H54 (cell line): Measurements from ENCODE around the gene TRIM56.
A peak's percentile ranks its signal among the peaks of the same experiment; 100 is the strongest.
"Not testable (repeated sequence)": the region's sequence is repeated elsewhere in the genome, so short reads cannot be mapped to it uniquely, and the experiment has no call there.

Experiments used
- DNase-seq: peaks from one replicate; pipeline ENCODE4 v3.0.0; 2011; ENCODE audit warnings: low spot score, mixed read lengths; ENCODE audit not compliant: insufficient read length
- FAIRE-seq: peaks from 3 replicates; lab custom pipeline; 2011; peaks lifted over from hg19 to GRCh38; lab: Jason Lieb, UNC
- POLR2A ChIP-seq: IDR thresholded peaks from 2 replicates; pipeline ENCODE4 v1.6.1; 2011; ENCODE audit warnings: low read depth, mild to moderate bottlenecking, low read length

The TRIM56 gene

GRCh38 chr7:101126651-101127459, 41.6 kb downstream of the TRIM56 start, which contains the start of gene SERPINE1:
Gene SERPINE1 (plus strand): TSS chr7:101127104. CDS start chr7:101128394, 1,290 bp downstream.
- peak; percentile 79 for DNase-seq
- FAIRE-seq = no peak
- TF ChIP-seq POLR2A = peak; percentile 98

- DNase-seq (no peak), FAIRE-seq (no peak)
- 0 out of 2 replicates have a peak, but pooled peaks have one; percentile 22 for TF ChIP-seq POLR2A
Observed at GRCh38 chr7:101127460-101128039, 42.3 kb downstream of the TRIM56 start.

DNA sequence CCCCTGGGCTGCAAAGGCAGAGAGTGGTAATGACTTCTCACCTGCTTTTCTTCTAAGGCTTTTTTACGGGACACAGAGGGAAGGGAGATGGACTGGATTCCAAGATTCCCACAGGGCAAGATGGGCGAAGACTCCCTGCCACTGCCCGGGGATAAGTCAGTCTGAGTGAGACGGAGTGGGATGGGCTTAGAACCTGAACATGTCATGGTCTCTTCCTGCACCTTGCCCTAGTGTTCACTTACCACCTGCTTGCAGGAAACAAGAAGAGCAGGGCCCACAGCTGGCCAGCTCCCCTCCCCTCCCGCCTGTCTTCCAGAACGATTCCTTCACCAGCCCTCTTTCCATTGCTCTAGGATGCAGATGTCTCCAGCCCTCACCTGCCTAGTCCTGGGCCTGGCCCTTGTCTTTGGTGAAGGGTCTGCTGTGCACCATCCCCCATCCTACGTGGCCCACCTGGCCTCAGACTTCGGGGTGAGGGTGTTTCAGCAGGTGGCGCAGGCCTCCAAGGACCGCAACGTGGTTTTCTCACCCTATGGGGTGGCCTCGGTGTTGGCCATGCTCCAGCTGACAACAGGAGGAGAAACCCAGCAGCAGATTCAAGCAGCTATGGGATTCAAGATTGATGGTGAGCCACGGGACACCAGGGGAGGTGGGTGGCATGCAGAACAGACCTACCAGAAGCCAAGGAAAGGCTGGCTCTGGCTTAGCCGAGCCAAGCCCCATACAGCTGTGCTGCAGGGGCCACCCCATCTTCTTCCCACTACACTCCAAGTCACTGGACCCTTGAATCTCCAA, 43.0 kb downstream of the TRIM56 start:
- FAIRE-seq = no peak
- TF ChIP-seq POLR2A = no peak
- DNase-seq = no peak

- DNase-seq = no peak
- TF ChIP-seq POLR2A = no peak
- FAIRE-seq = no peak
Observed at GRCh38 chr7:101129603-101130117, 44.4 kb downstream of the TRIM56 start.

GRCh38 chr7:101132626-101133600, 47.6 kb downstream of the TRIM56 start:
- not testable (repeated sequence) for FAIRE-seq

GRCh38 chr7:101133621-101134398, 48.5 kb downstream of the TRIM56 start:
- 0 out of 2 replicates have a peak, but pooled peaks have one; percentile 10 for TF ChIP-seq POLR2A
- no peak for DNase-seq
- FAIRE-seq = no peak

More at GRCh38 chr7:101132626-101133600, 47.6 kb downstream of the TRIM56 start:
- DNase-seq = not testable (repeated sequence)

DNA sequence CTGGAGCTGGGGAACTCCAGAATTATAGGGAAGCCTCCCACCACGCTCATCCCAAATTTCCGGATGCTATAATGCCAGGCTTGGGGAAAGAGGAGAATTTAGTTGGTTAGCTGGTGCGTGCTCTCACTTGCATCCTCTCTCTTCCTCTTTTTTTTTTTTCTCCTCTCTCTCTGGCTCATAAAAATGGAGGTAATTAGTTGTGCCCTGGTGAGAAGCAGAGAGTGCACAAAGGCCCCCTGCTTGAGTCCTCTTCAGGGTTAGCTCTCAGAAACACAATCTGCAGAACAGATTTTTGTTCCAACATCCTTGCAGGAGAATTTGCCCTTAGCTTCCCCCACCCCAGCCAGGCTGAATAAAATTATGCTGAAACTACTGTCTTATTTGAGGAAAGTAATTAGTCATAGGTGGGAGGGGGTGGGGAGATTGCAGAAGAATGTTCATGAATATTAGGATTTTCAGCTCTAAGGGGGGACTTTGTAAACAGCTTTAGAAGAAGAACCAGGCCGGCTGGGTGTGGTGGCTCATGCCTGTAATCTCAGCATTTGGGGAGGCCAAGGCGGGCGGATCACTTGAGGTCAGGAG, 49.2 kb downstream of the TRIM56 start:
- no peak for TF ChIP-seq POLR2A
- FAIRE-seq (no peak), DNase-seq (no peak)

DNA sequence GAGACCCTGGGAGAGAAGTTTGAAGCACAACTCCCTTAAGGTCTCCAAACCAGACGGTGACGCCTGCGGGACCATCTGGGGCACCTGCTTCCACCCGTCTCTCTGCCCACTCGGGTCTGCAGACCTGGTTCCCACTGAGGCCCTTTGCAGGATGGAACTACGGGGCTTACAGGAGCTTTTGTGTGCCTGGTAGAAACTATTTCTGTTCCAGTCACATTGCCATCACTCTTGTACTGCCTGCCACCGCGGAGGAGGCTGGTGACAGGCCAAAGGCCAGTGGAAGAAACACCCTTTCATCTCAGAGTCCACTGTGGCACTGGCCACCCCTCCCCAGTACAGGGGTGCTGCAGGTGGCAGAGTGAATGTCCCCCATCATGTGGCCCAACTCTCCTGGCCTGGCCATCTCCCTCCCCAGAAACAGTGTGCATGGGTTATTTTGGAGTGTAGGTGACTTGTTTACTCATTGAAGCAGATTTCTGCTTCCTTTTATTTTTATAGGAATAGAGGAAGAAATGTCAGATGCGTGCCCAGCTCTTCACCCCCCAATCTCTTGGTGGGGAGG, 52.5 kb downstream of the TRIM56 start:
- DNase-seq = no peak
- no peak for TF ChIP-seq POLR2A
- FAIRE-seq = no peak

GRCh38 chr7:101138213-101138870, 53.1 kb downstream of the TRIM56 start:
- TF ChIP-seq POLR2A = no peak
- DNase-seq (peak; percentile 45), FAIRE-seq (no peak)

GRCh38 chr7:101140339-101140699, 55.0 kb downstream of the TRIM56 start:
- no peak for TF ChIP-seq POLR2A
- FAIRE-seq (no peak), DNase-seq (no peak)
